GM12878 (cell line): ENCODE measurements around the gene OPRL1. TPM values are rescaled to one million over a fixed set of nuclear protein-coding genes. Genes with fewer than 3 reads are reported as not detected.

Source experiments
- ATF2 ChIP-seq: IDR thresholded peaks from 2 replicates; pipeline ENCODE4 v1.6.1; 2012; ENCODE audit warnings: low read length, inconsistent platforms
- BMI1 ChIP-seq: fragments of 450-650 bp; IDR thresholded peaks from 2 replicates; pipeline ENCODE4 v1.6.1; 2016; ENCODE audit warnings: mild to moderate bottlenecking, moderate library complexity, borderline replicate concordance
- CBX3 ChIP-seq: fragments of 200-600 bp; sonication (generic); IDR thresholded peaks from 2 replicates; pipeline ENCODE4 v1.6.1; 2016; ENCODE audit warnings: low read depth, borderline replicate concordance
- FOXM1 ChIP-seq: IDR thresholded peaks from 2 replicates; pipeline ENCODE4 v1.6.1; 2012; ENCODE audit warnings: low read depth, mild to moderate bottlenecking, inconsistent platforms, low read length, moderate library complexity
- HDGF ChIP-seq: fragments of 450-650 bp; IDR thresholded peaks from 2 replicates; pipeline ENCODE4 v1.6.1; 2016; ENCODE audit warnings: antibody characterized with exemption
- IRF5 ChIP-seq: fragments of 450-650 bp; IDR thresholded peaks from 2 replicates; pipeline ENCODE4 v1.6.1; 2017; ENCODE audit warnings: borderline replicate concordance
- MTA3 ChIP-seq: IDR thresholded peaks from 2 replicates; pipeline ENCODE4 v1.6.1; 2012; ENCODE audit warnings: low read length, inconsistent platforms, borderline replicate concordance
- MXI1 ChIP-seq: fragments of 150-350 bp; IDR thresholded peaks from 2 replicates; pipeline ENCODE4 v1.6.1; 2011; ENCODE audit warnings: low read depth, mild to moderate bottlenecking, inconsistent platforms, low read length, improper control_type of control experiment
- PAX8 ChIP-seq: fragments of 450-650 bp; IDR thresholded peaks from 2 replicates; pipeline ENCODE4 v1.6.1; 2017; ENCODE audit warnings: mild to moderate bottlenecking, moderate library complexity
- PKNOX1 ChIP-seq: fragments of 450-650 bp; IDR thresholded peaks from 2 replicates; pipeline ENCODE4 v1.6.1; 2016; ENCODE audit warnings: mild to moderate bottlenecking
- PRDM15 ChIP-seq: fragments of 450-650 bp; formaldehyde crosslinking; IDR thresholded peaks from 2 replicates; pipeline ENCODE4 v1.4.0; 2020; ENCODE audit warnings: mild to moderate bottlenecking, moderate library complexity
- SMARCA5 ChIP-seq: fragments of 450-650 bp; IDR thresholded peaks from 2 replicates; pipeline ENCODE4 v1.6.1; 2017; ENCODE audit warnings: mild to moderate bottlenecking
- USF1 ChIP-seq: IDR thresholded peaks from 2 replicates; pipeline ENCODE4 v1.6.1; 2011; ENCODE audit warnings: borderline replicate concordance, low read depth, mild to moderate bottlenecking, moderate library complexity, mixed read lengths, low read length; ENCODE audit not compliant: insufficient read depth; ENCODE audit errors: extremely low read length
- ZBED1 ChIP-seq: IDR thresholded peaks from 2 replicates; pipeline ENCODE4 v1.6.1; 2016; ENCODE audit warnings: borderline replicate concordance
- ZNF592 ChIP-seq: fragments of 450-650 bp; IDR thresholded peaks from 2 replicates; pipeline ENCODE4 v1.6.1; 2017; ENCODE audit warnings: mild to moderate bottlenecking, moderate library complexity
- polyA plus RNA-seq, 11 experiments: library from polyadenylated mRNA; depleted of rRNA in 4 of 11; unstranded in 6 of 11; stranded (reverse) in 5 of 11; fragments of >200 nt; fragmentation: Nextera tagmentation in 4 of 11; fragmentation: Illumina TruSeq in 1 of 11; extraction: Ambion mirVana in 4 of 11; extraction: Trizol in 1 of 11; gene quantifications; 1 replicate in 1 of 11; 2 replicates in 10 of 11; pipeline versions ENCODE4 v1.2.1 to v1.2.3, GENCODE V29; 2011 to 2016; ENCODE audit warnings: inconsistent platforms in 2 of 11, missing spikeins in 2 of 11, low read depth in 1 of 11
- total RNA-seq, 4 experiments: library from RNA; depleted of rRNA in 3 of 4; stranded (reverse); fragments of >200 nt in 3 of 4; fragmentation: Illumina TruSeq in 1 of 4; extraction: Trizol in 1 of 4; gene quantifications; 2 replicates each; pipeline versions ENCODE4 v1.2.1 to v1.2.3, GENCODE V29; 2013 to 2021

OPRL1 gene
- total and polyA plus RNA-seq, 10 of the 15 experiments (the other 5 are each of a cell fraction or from before 2014, with no cell fraction given): 0.04 to 0.41 (median 0.24) TPM; not detected in 1

GRCh38 chr20:64077094-64077493 lies 2.8 kb upstream of the OPRL1 start (continued):
- no peak for TF ChIP-seq SMARCA5
- TF ChIP-seq PAX8: no peak
- no peak for TF ChIP-seq MTA3
- TF ChIP-seq HDGF: no peak
- TF ChIP-seq IRF5: no peak
- TF ChIP-seq BMI1: no peak
- no peak for TF ChIP-seq PRDM15 (CRISPR knock-in tag)
- TF ChIP-seq MXI1: peak; percentile 78
- no peak for TF ChIP-seq FOXM1
- TF ChIP-seq CBX3: no peak
- no peak for TF ChIP-seq ZBED1
- TF ChIP-seq ZNF592: no peak
- TF ChIP-seq PKNOX1: no peak
- no peak for TF ChIP-seq USF1
- no peak for TF ChIP-seq ATF2
